Loucy (cell line): ENCODE results near the gene MARCO.

ENCODE experiments used
- H2AFZ ChIP-seq: fragments of 200-600 bp; sonication (generic); 2 replicates; pipeline ENCODE4 v1.6.0; 2016; ENCODE audit warnings: antibody characterized with exemption, mild to moderate bottlenecking, low read length, moderate library complexity
- H3F3A ChIP-seq: fragments of 200-600 bp; 2 replicates; pipeline ENCODE4 v1.6.0; 2016; ENCODE audit warnings: antibody characterized with exemption, low read depth, mild to moderate bottlenecking
- H3K27me3 ChIP-seq: fragments of 200-600 bp; sonication (generic); 2 replicates; pipeline ENCODE4 v1.6.1; 2014; ENCODE audit warnings: low read length, mild to moderate bottlenecking; ENCODE audit not compliant: insufficient read depth, poor library complexity, severe bottlenecking
- H3K36me3 ChIP-seq: fragments of 200-600 bp; sonication (generic); 2 replicates; pipeline ENCODE4 v1.6.1; 2016; ENCODE audit warnings: low read length; ENCODE audit not compliant: insufficient read depth
- H3K4me1 ChIP-seq: fragments of 200-600 bp; sonication (generic); 2 replicates; pipeline ENCODE4 v1.5.1; 2014; ENCODE audit warnings: low read length, mild to moderate bottlenecking; ENCODE audit not compliant: insufficient read depth, poor library complexity, severe bottlenecking
- H3K4me2 ChIP-seq: fragments of 200-600 bp; sonication (generic); 2 replicates; pipeline ENCODE4 v1.6.0; 2014; ENCODE audit warnings: antibody characterized with exemption, low read length, low read depth, mild to moderate bottlenecking; ENCODE audit not compliant: poor library complexity, severe bottlenecking
- H3K4me3 ChIP-seq: fragments of 200-600 bp; sonication (generic); 2 replicates; pipeline ENCODE4 v1.5.1; 2014; ENCODE audit warnings: low read length, mild to moderate bottlenecking, mixed read lengths; ENCODE audit not compliant: poor library complexity, severe bottlenecking
- H3K79me2 ChIP-seq: fragments of 200-600 bp; sonication (generic); 2 replicates; pipeline ENCODE4 v1.6.1; 2014; ENCODE audit warnings: low read length; ENCODE audit not compliant: insufficient read depth
- H3K9ac ChIP-seq: fragments of 200-600 bp; sonication (generic); 2 replicates; pipeline ENCODE4 v1.6.0; 2014; ENCODE audit warnings: mild to moderate bottlenecking, low read depth, low read length, moderate library complexity; ENCODE audit not compliant: poor library complexity, severe bottlenecking
- H3K9me2 ChIP-seq: fragments of 200-600 bp; sonication (generic); replicated peaks from 2 replicates; pipeline ENCODE4 v1.6.1; 2016; ENCODE audit warnings: low read depth, low read length, mixed read lengths
- H3K9me3 ChIP-seq: fragments of 200-600 bp; sonication (generic); 2 replicates; pipeline ENCODE4 v1.6.1; 2014; ENCODE audit warnings: mild to moderate bottlenecking, antibody characterized with exemption, low read length, low read depth; ENCODE audit not compliant: insufficient read depth
- H4K20me1 ChIP-seq: fragments of 200-600 bp; sonication (generic); 2 replicates; pipeline ENCODE4 v1.6.0; 2014; ENCODE audit warnings: antibody characterized with exemption, low read length, mild to moderate bottlenecking; ENCODE audit not compliant: insufficient read depth, poor library complexity, severe bottlenecking
- CTCF ChIP-seq: fragments of 200-600 bp; sonication (generic); conservative IDR thresholded peaks from 2 replicates; pipeline ENCODE4 v1.5.1; 2014; ENCODE audit warnings: mild to moderate bottlenecking, antibody characterized with exemption, low read length
- EZH2phosphoT487 ChIP-seq: fragments of 200-600 bp; IDR thresholded peaks from 2 replicates; pipeline ENCODE4 v1.6.1; 2018; ENCODE audit warnings: antibody characterized with exemption, mild to moderate bottlenecking, moderate library complexity, borderline replicate concordance

The MARCO gene

GRCh38 chr2:118911166-118911856 is 30.7 kb upstream of the MARCO start:
- no peaks in the 10 kb centered on the region for H3K4me1 ChIP-seq
- H3K9me3 ChIP-seq, result no peaks in the 10 kb centered on the region
- no peak overlapping the region for H3K9ac ChIP-seq
- no peaks in the 10 kb centered on the region for H4K20me1 ChIP-seq
- no peaks in the 10 kb centered on the region for H3K36me3 ChIP-seq
- no peak overlapping the region for H2AFZ ChIP-seq
- no peaks in the 10 kb centered on the region for H3K79me2 ChIP-seq
- no peak overlapping the region for H3K4me2 ChIP-seq
- TF ChIP-seq CTCF (no peak), EZH2phosphoT487 (no peak)
- no peak overlapping the region for H3K4me3 ChIP-seq
- H3K9me2 ChIP-seq, result no peaks in the 10 kb centered on the region
- no peaks in the 10 kb centered on the region for H3K27me3 ChIP-seq
- H3F3A ChIP-seq, result no peaks in the 10 kb centered on the region

- Histone ChIP-seq H2AFZ (no peak overlapping the region), H3K9me2 (no peaks in the 10 kb centered on the region), H4K20me1 (no peaks in the 10 kb centered on the region), H3K27me3 (no peaks in the 10 kb centered on the region), H3K4me1 (no peaks in the 10 kb centered on the region), H3K9ac (no peak overlapping the region), H3F3A (no peaks in the 10 kb centered on the region), H3K9me3 (no peaks in the 10 kb centered on the region), H3K79me2 (no peaks in the 10 kb centered on the region), H3K4me2 (no peak overlapping the region), H3K4me3 (no peak overlapping the region), H3K36me3 (no peaks in the 10 kb centered on the region)
- TF ChIP-seq CTCF, result no peak
- TF ChIP-seq EZH2phosphoT487, result no peak
These were observed 30.1 kb upstream of the MARCO start for GRCh38 chr2:118911936-118912335.

GRCh38 chr2:118913131-118913802 is 28.7 kb upstream of the MARCO start:
- Histone ChIP-seq H3K9me2 (no peaks in the 10 kb centered on the region), H3K79me2 (no peaks in the 10 kb centered on the region), H3K36me3 (no peaks in the 10 kb centered on the region), H3K4me1 (no peaks in the 10 kb centered on the region), H4K20me1 (no peaks in the 10 kb centered on the region), H3K27me3 (no peaks in the 10 kb centered on the region), H2AFZ (no peak overlapping the region), H3K9ac (no peak overlapping the region), H3K4me3 (no peak overlapping the region), H3K4me2 (no peak overlapping the region), H3K9me3 (no peaks in the 10 kb centered on the region), H3F3A (no peaks in the 10 kb centered on the region)
- TF ChIP-seq CTCF (no peak), EZH2phosphoT487 (no peak)
